OCI-LY1 (cell line): ENCODE results near the gene SRCIN1.

Source experiments
- H2AFZ ChIP-seq: fragments of 200-600 bp; sonication (generic), shearing (Covaris generic); 2 replicates; pipeline ENCODE4 v1.6.0; 2014; ENCODE audit warnings: antibody characterized with exemption, mild to moderate bottlenecking, low read length
- H3F3A ChIP-seq: fragments of 200-600 bp; sonication (generic), shearing (Covaris generic); 2 replicates; pipeline ENCODE4 v1.6.0; 2014; ENCODE audit warnings: mild to moderate bottlenecking, antibody characterized with exemption, low read length, moderate library complexity; ENCODE audit not compliant: insufficient read depth
- H3K27ac ChIP-seq: fragments of 200-600 bp; sonication (generic); 2 replicates; pipeline ENCODE4 v1.5.1; 2014; ENCODE audit warnings: low read length, mixed run types, mild to moderate bottlenecking, low read depth; ENCODE audit not compliant: poor library complexity, severe bottlenecking
- H3K27me3 ChIP-seq: fragments of 200-600 bp; sonication (generic); 2 replicates; pipeline ENCODE4 v1.6.0; 2014; ENCODE audit warnings: antibody characterized with exemption, mild to moderate bottlenecking, low read length, moderate library complexity; ENCODE audit not compliant: insufficient read depth
- H3K36me3 ChIP-seq: fragments of 200-600 bp; sonication (generic); 2 replicates; pipeline ENCODE4 v1.6.1; 2014; ENCODE audit warnings: mild to moderate bottlenecking, antibody characterized with exemption, low read length, moderate library complexity, mixed read lengths; ENCODE audit not compliant: insufficient read depth
- H3K4me1 ChIP-seq: fragments of 200-600 bp; sonication (generic); 2 replicates; pipeline ENCODE4 v1.5.1; 2014; ENCODE audit warnings: mild to moderate bottlenecking, low read length, moderate library complexity; ENCODE audit not compliant: insufficient read depth, severe bottlenecking
- H3K4me2 ChIP-seq: fragments of 200-600 bp; sonication (generic), shearing (Covaris generic); 2 replicates; pipeline ENCODE4 v1.6.1; 2014; ENCODE audit warnings: low read length
- H3K4me3 ChIP-seq: fragments of 200-600 bp; sonication (generic); 2 replicates; pipeline ENCODE4 v1.5.1; 2014; ENCODE audit warnings: low read length, low read depth, mild to moderate bottlenecking, mixed read lengths; ENCODE audit not compliant: poor library complexity, severe bottlenecking
- H3K79me2 ChIP-seq: fragments of 200-600 bp; shearing (Covaris generic); 2 replicates; pipeline ENCODE4 v1.6.1; 2016; ENCODE audit warnings: mixed run types, low read length, mixed read lengths; ENCODE audit not compliant: insufficient read depth
- H3K9ac ChIP-seq: fragments of 200-600 bp; sonication (generic), shearing (Covaris generic); 2 replicates; pipeline ENCODE4 v1.6.1; 2014; ENCODE audit warnings: mild to moderate bottlenecking, low read length, mixed read lengths
- H3K9me2 ChIP-seq: fragments of 200-600 bp; sonication (generic), shearing (Covaris generic); 2 replicates; pipeline ENCODE4 v1.6.1; 2014; ENCODE audit warnings: low read depth, mild to moderate bottlenecking, low read length, mixed read lengths
- H3K9me3 ChIP-seq: fragments of 200-600 bp; shearing (Covaris generic); 2 replicates; pipeline ENCODE4 v1.6.1; 2014; ENCODE audit warnings: low read length, mixed read lengths
- H4K20me1 ChIP-seq: fragments of 200-600 bp; sonication (generic), shearing (Covaris generic); 2 replicates; pipeline ENCODE4 v1.6.0; 2016; ENCODE audit warnings: mild to moderate bottlenecking, low read length; ENCODE audit not compliant: insufficient read depth
- EZH2 ChIP-seq: fragments of 200-600 bp; sonication (generic), shearing (Covaris generic); IDR thresholded peaks from 2 replicates; pipeline ENCODE4 v1.8.0; 2017; ENCODE audit warnings: borderline replicate concordance, mixed run types, mild to moderate bottlenecking, antibody characterized with exemption, low read length, moderate library complexity, mixed read lengths
- TF ChIP-seq, protein P1 (sequence below): fragments of 200-600 bp; sonication (generic), shearing (Covaris generic); IDR thresholded peaks from 2 replicates; pipeline ENCODE4 v1.5.1; 2017; ENCODE audit warnings: mild to moderate bottlenecking, antibody characterized with exemption, low read length, moderate library complexity, mixed read lengths

SRCIN1 gene

DNA sequence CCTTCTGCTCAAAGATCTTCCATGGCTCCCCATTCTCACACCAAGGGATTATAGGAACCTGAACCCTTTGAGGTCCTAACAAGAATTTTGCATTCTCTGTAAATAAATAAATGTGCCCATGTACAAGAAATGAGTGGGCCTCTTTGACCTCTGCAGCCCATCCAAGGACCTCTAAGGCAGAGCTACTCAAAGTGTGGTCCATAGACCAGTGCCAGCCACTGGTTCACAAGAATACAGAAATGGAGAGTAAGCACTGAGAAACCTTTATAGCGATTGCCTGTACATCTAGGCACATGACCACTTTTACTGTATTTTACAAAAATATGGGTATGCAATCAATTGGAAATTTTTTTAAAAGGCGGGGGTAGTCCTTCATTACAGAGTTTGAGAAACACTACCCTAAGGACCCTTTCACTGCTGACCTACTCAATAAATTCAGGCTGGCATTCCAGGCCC, 7.8 kb upstream of the SRCIN1 start:
- H3K79me2 ChIP-seq, result no peaks in the 10 kb centered on the region
- H3K4me1 ChIP-seq, result no peaks in the 10 kb centered on the region
- H3K4me3 ChIP-seq, result no peak overlapping the region
- no peak overlapping the region for H3K27ac ChIP-seq
- H3K4me2 ChIP-seq, result no peak overlapping the region
- no peaks in the 10 kb centered on the region for H4K20me1 ChIP-seq
- TF ChIP-seq EZH2, result no peak
- TF ChIP-seq, protein P1, sequence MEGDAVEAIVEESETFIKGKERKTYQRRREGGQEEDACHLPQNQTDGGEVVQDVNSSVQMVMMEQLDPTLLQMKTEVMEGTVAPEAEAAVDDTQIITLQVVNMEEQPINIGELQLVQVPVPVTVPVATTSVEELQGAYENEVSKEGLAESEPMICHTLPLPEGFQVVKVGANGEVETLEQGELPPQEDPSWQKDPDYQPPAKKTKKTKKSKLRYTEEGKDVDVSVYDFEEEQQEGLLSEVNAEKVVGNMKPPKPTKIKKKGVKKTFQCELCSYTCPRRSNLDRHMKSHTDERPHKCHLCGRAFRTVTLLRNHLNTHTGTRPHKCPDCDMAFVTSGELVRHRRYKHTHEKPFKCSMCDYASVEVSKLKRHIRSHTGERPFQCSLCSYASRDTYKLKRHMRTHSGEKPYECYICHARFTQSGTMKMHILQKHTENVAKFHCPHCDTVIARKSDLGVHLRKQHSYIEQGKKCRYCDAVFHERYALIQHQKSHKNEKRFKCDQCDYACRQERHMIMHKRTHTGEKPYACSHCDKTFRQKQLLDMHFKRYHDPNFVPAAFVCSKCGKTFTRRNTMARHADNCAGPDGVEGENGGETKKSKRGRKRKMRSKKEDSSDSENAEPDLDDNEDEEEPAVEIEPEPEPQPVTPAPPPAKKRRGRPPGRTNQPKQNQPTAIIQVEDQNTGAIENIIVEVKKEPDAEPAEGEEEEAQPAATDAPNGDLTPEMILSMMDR, result no peak
- H3K9me2 ChIP-seq, result no peaks in the 10 kb centered on the region
- H3K27me3 ChIP-seq, result peaks cover 13% of the 10 kb centered on the region; the same call in 1 of the 2 replicates
- no peak overlapping the region for H3K9ac ChIP-seq
- no peaks in the 10 kb centered on the region for H3F3A ChIP-seq
- no peak overlapping the region for H2AFZ ChIP-seq
- H3K9me3 ChIP-seq, result no peaks in the 10 kb centered on the region
- H3K36me3 ChIP-seq, result no peaks in the 10 kb centered on the region

DNA sequence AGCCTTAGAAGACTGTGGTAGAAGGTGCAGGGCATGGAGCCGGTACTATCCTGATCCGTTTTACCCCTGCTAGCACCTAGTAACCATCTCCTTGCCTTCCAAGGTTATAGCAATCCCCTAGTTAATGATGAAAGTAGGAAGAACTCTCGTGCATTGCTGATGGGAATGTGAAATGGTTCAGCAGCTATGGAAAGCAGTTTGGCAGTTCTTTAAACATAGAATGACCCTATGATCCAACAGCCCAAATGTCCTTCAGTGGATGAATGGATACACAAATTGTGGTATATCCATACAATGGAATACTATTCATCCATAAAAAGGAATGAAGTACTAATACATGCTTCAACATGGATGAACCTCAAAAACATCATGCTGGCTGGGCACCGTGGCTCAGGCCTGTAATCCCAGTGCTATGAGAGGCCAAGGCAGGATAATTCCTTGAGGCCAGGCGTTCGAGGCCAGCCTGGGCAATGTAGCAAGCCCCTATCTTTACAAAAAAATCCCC, 6.2 kb upstream of the SRCIN1 start:
- Histone ChIP-seq H3F3A (no peaks in the 10 kb centered on the region), H3K27ac (no peak overlapping the region), H4K20me1 (no peaks in the 10 kb centered on the region), H3K4me2 (no peak overlapping the region), H3K27me3 (peaks cover 20% of the 10 kb centered on the region; the same call in 1 of the 2 replicates), H3K9me2 (no peaks in the 10 kb centered on the region), H3K79me2 (no peaks in the 10 kb centered on the region), H3K4me1 (no peaks in the 10 kb centered on the region), H2AFZ (no peak overlapping the region), H3K4me3 (no peak overlapping the region), H3K36me3 (no peaks in the 10 kb centered on the region), H3K9ac (no peak overlapping the region), H3K9me3 (no peaks in the 10 kb centered on the region)
- TF ChIP-seq, protein P1, result no peak
- TF ChIP-seq EZH2, result no peak

DNA sequence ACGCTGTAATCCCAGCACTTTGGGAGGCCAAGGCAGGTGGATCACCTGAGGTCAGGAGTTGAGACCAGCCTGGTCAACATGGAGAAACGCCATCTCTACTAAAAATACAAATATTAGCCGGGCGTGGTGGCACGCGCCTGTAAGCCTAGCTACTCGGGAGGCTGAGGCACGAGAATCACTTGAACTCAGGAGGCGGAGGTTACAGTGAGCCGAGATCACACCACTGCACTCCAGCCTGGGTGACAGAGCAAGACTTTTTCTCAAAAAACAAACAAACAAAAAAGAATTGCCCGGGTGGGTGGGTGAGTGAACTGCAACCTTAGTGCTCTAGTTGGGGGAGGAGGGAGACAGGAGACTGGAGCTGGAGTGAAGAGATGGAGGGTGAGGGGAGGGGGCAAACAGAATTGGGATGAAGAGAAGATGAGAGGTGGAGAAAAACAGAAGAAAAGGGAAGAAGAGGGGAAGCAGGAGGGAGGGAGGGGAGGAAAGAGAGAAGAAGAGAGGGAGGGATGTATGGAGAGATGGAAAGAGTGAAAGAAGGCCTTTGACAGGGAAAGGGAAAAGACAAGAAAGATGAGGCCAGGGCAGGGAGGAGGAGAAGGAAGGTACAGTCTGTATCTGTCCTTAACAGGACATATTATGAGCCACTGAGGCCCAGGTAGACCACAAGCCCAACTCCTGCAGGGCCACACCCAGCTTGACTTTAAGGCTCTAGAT, 5.5 kb upstream of the SRCIN1 start:
- H3K4me2 ChIP-seq, result no peak overlapping the region
- H3K79me2 ChIP-seq, result no peaks in the 10 kb centered on the region
- no peaks in the 10 kb centered on the region for H3K36me3 ChIP-seq
- H3K9me2 ChIP-seq, result no peaks in the 10 kb centered on the region
- H4K20me1 ChIP-seq, result no peaks in the 10 kb centered on the region
- H3K4me3 ChIP-seq, result no peak overlapping the region
- no peak overlapping the region for H3K9ac ChIP-seq
- H3K27me3 ChIP-seq, result peaks cover 20% of the 10 kb centered on the region; the same call in 1 of the 2 replicates
- peaks cover 5% of the 10 kb centered on the region for H3K4me1 ChIP-seq
- H2AFZ ChIP-seq, result no peak overlapping the region
- H3K27ac ChIP-seq, result no peak overlapping the region
- TF ChIP-seq, protein P1, result no peak
- no peak for TF ChIP-seq EZH2
- H3K9me3 ChIP-seq, result no peaks in the 10 kb centered on the region
- H3F3A ChIP-seq, result no peaks in the 10 kb centered on the region
